HUES64 (cell line): ENCODE results near the gene CCDC102A.

Experiments
- H3K27ac ChIP-seq: 2 replicates; pipeline ENCODE4 v1.7.0; 2013; ENCODE audit warnings: low read depth, low read length, inconsistent platforms
- H3K27me3 ChIP-seq: 2 replicates; pipeline ENCODE4 v1.6.1; 2013; ENCODE audit warnings: mild to moderate bottlenecking, low read length; ENCODE audit not compliant: insufficient read depth
- H3K36me3 ChIP-seq: 2 replicates; pipeline ENCODE4 v1.6.1; 2013; ENCODE audit warnings: mild to moderate bottlenecking, low read length; ENCODE audit not compliant: insufficient read depth
- H3K4me1 ChIP-seq: 2 replicates; pipeline ENCODE4 v1.6.1; 2013; ENCODE audit warnings: mild to moderate bottlenecking, low read length, moderate library complexity; ENCODE audit not compliant: insufficient read depth
- H3K4me3 ChIP-seq: 2 replicates; pipeline ENCODE4 v1.5.1; 2013; ENCODE audit warnings: mild to moderate bottlenecking, low read length, moderate library complexity
- H3K9ac ChIP-seq: 2 replicates; pipeline ENCODE4 v1.6.1; 2013; ENCODE audit warnings: mild to moderate bottlenecking, low read depth, low read length
- H3K9me3 ChIP-seq: 2 replicates; pipeline ENCODE4 v1.6.1; 2013; ENCODE audit warnings: low read depth, low read length; ENCODE audit not compliant: insufficient read depth
- WGBS: fragments of 150-250, 120-280 bp; methylation state at CpG from one replicate; pipeline ENCODE4 v1.1.7; 2013; ENCODE audit warnings: missing lambda C conversion rate; 5-methylcytosine and 5-hydroxymethylcytosine counted together

CCDC102A gene

GRCh38 chr16:57516773-57517172 lies 19.6 kb downstream of the CCDC102A start:
- H3K4me3 ChIP-seq, result no peak overlapping the region
- WGBS, result 86% methylated on average over 3 of the region's 3 CpGs
- H3K4me1 ChIP-seq, result no peaks in the 10 kb centered on the region
- H3K9me3 ChIP-seq, result no peaks in the 10 kb centered on the region
- no peaks in the 10 kb centered on the region for H3K27me3 ChIP-seq
- H3K27ac ChIP-seq, result no peak overlapping the region
- no peak overlapping the region for H3K9ac ChIP-seq
- H3K36me3 ChIP-seq, result no peaks in the 10 kb centered on the region

- Histone ChIP-seq H3K9ac (no peak overlapping the region), H3K4me3 (no peak overlapping the region), H3K9me3 (no peaks in the 10 kb centered on the region), H3K27me3 (no peaks in the 10 kb centered on the region), H3K27ac (no peak overlapping the region), H3K36me3 (no peaks in the 10 kb centered on the region), H3K4me1 (no peaks in the 10 kb centered on the region)
- 92% methylated on average over 10 of the region's 10 CpGs for whole genome bisulfite sequencing
Observed at GRCh38 chr16:57516176-57516725, 20.1 kb downstream of the CCDC102A start.

- H3K4me3 ChIP-seq, result no peak overlapping the region
- H3K27me3 ChIP-seq, result no peaks in the 10 kb centered on the region
Observed at GRCh38 chr16:57514791-57515600, 21.4 kb downstream of the CCDC102A start.

GRCh38 chr16:57514371-57514770 lies 22.0 kb downstream of the CCDC102A start:
- no peak overlapping the region for H3K4me3 ChIP-seq
- H3K27ac ChIP-seq, result no peak overlapping the region
- no peaks in the 10 kb centered on the region for H3K9me3 ChIP-seq
- H3K4me1 ChIP-seq, result no peaks in the 10 kb centered on the region
- WGBS, result 88% methylated on average over 4 of the region's 4 CpGs
- H3K36me3 ChIP-seq, result no peaks in the 10 kb centered on the region
- H3K9ac ChIP-seq, result no peak overlapping the region; the same call in 1 of the 2 replicates
- H3K27me3 ChIP-seq, result no peaks in the 10 kb centered on the region

More at GRCh38 chr16:57514791-57515600, 21.4 kb downstream of the CCDC102A start:
- H3K4me1 ChIP-seq, result no peaks in the 10 kb centered on the region
- no peak overlapping the region; the same call in 1 of the 2 replicates for H3K9ac ChIP-seq
- no peak overlapping the region for H3K27ac ChIP-seq
- no peaks in the 10 kb centered on the region for H3K9me3 ChIP-seq
- WGBS, result 85% methylated on average over 23 of the region's 23 CpGs
- H3K36me3 ChIP-seq, result no peaks in the 10 kb centered on the region

- Histone ChIP-seq H3K27me3 (no peaks in the 10 kb centered on the region), H3K27ac (no peak overlapping the region), H3K9ac (no peak overlapping the region), H3K4me1 (no peaks in the 10 kb centered on the region), H3K36me3 (no peaks in the 10 kb centered on the region), H3K4me3 (no peak overlapping the region), H3K9me3 (no peaks in the 10 kb centered on the region)
- 80% methylated on average over 14 of the region's 14 CpGs for WGBS
Observed at GRCh38 chr16:57513371-57514102, 22.8 kb downstream of the CCDC102A start.

GRCh38 chr16:57512296-57513001 lies 23.9 kb downstream of the CCDC102A start:
- H3K9ac ChIP-seq, result no peak overlapping the region
- no peak overlapping the region for H3K4me3 ChIP-seq
- no peak overlapping the region for H3K27ac ChIP-seq
- no peaks in the 10 kb centered on the region for H3K36me3 ChIP-seq
- peaks cover 5% of the 10 kb centered on the region for H3K4me1 ChIP-seq
- WGBS, result 93% methylated on average over 15 of the region's 23 CpGs
- H3K27me3 ChIP-seq, result no peaks in the 10 kb centered on the region
- H3K9me3 ChIP-seq, result no peaks in the 10 kb centered on the region

- Histone ChIP-seq H3K4me3 (no peak overlapping the region), H3K27ac (no peak overlapping the region), H3K27me3 (no peaks in the 10 kb centered on the region), H3K36me3 (no peaks in the 10 kb centered on the region), H3K9ac (no peak overlapping the region), H3K9me3 (no peaks in the 10 kb centered on the region), H3K4me1 (peaks cover 10% of the 10 kb centered on the region)
- 78% methylated on average over 10 of the region's 10 CpGs for WGBS
Observed at GRCh38 chr16:57510016-57510871, 26.1 kb downstream of the CCDC102A start.

GRCh38 chr16:57509231-57509923 lies 27.0 kb downstream of the CCDC102A start:
- WGBS, result 88% methylated on average over 12 of the region's 12 CpGs
- no peak overlapping the region for H3K4me3 ChIP-seq
- H3K9ac ChIP-seq, result no peak overlapping the region
- no peak overlapping the region for H3K27ac ChIP-seq
- H3K9me3 ChIP-seq, result no peaks in the 10 kb centered on the region
- no peaks in the 10 kb centered on the region for H3K27me3 ChIP-seq
- peaks cover 10% of the 10 kb centered on the region for H3K4me1 ChIP-seq
- no peaks in the 10 kb centered on the region for H3K36me3 ChIP-seq

GRCh38 chr16:57508035-57508425 lies 28.3 kb downstream of the CCDC102A start:
- 86% methylated on average over 3 of the region's 3 CpGs for WGBS
- no peak overlapping the region for H3K27ac ChIP-seq
- H3K9ac ChIP-seq, result no peak overlapping the region
- H3K36me3 ChIP-seq, result no peaks in the 10 kb centered on the region
- H3K27me3 ChIP-seq, result no peaks in the 10 kb centered on the region
- H3K4me3 ChIP-seq, result no peak overlapping the region
- H3K9me3 ChIP-seq, result no peaks in the 10 kb centered on the region
- H3K4me1 ChIP-seq, result peaks cover 16% of the 10 kb centered on the region
